Measurements from ENCODE around the gene TPH1. TPM values are rescaled to one million over a fixed set of nuclear protein-coding genes. Genes with fewer than 3 reads are reported as not detected.
A peak's percentile ranks its signal among the peaks of the same experiment; 100 is the strongest.

The TPH1 gene
- total RNA-seq, 4 donors from 2014 or later, result 0.13 to 2.1 (median 0.45) TPM

DNA sequence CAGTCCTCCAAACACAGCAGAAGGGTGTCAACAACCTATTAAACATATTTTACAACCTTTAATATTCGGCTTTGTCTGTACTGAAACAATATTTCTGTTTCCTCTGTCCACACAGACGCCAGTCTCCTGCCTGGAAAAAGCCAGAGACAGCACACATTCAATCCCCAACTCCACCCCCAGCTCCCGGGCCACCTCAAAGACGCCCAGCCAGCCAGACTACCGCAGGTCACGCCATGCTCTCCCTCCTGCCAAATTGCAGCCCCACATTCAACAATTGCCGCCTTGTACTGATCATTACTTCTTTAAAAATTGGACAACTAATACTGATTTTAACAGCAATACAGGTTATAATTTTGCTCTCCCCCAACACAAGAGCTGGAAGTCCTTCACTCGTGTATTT is 34.4 kb downstream of the TPH1 start:
- H3K27ac ChIP-seq, result no peak overlapping the region
- H3K9me3 ChIP-seq, result no peaks in the 10 kb centered on the region
- TF ChIP-seq POLR2A (IDR thresholded peaks at IDR 0.05), result no peak
- TF ChIP-seq, protein P1, sequence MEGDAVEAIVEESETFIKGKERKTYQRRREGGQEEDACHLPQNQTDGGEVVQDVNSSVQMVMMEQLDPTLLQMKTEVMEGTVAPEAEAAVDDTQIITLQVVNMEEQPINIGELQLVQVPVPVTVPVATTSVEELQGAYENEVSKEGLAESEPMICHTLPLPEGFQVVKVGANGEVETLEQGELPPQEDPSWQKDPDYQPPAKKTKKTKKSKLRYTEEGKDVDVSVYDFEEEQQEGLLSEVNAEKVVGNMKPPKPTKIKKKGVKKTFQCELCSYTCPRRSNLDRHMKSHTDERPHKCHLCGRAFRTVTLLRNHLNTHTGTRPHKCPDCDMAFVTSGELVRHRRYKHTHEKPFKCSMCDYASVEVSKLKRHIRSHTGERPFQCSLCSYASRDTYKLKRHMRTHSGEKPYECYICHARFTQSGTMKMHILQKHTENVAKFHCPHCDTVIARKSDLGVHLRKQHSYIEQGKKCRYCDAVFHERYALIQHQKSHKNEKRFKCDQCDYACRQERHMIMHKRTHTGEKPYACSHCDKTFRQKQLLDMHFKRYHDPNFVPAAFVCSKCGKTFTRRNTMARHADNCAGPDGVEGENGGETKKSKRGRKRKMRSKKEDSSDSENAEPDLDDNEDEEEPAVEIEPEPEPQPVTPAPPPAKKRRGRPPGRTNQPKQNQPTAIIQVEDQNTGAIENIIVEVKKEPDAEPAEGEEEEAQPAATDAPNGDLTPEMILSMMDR (IDR thresholded peaks at IDR 0.05), result no peak
- peak overlapping the region in 1 of 3 donors; percentile 68 for H3K4me3 ChIP-seq (replicated peaks in 1 of 3)
- DNase-seq, result no peak
- 85 to 88% methylated on average over 8 of the region's 8 CpGs for WGBS, 2 donors
- intact Hi-C loops (cut with DNase I), result loop anchor here (10.0 kb wide), 1 partner anchor 93 kb away; the partner anchor contains the start of gene SAAL1
- peaks cover 8 to 18% of the 10 kb centered on the region in 2 donors for H3K4me1 ChIP-seq
- H3K36me3 ChIP-seq, result peaks cover 0 to under 1% of the 10 kb centered on the region in 2 donors
- H3K27me3 ChIP-seq, result no peaks in the 10 kb centered on the region

DNA sequence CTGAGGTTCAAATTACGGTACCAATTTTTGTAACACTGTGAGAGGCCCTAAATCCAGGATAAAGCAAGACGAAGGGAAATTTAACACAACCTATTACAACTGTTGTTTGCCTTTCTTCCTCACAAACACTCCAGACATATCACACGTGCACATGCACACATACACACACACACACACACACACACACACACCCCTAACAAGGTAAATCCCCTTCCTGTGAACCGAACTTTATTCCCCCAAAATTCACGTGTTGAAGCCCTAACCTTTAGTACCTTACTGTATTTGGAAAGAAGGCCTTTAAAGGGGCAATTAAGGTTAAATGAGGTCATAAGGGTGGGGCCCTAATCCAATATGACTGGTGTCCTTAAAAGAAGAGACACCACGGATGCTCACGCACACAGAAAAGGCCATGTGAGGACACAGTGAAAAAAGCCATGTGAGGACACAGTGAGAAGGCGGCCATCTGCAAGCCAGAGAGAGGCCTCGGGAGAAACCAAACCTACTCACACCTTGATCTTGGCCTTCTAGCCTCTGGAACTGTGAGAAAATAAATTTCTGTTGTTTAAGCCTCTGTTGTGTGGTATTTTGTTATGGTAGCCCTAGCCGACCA is 35.0 kb downstream of the TPH1 start:
- no peak for DNase-seq
- Histone ChIP-seq H3K36me3 (peaks cover 5 to 6% of the 10 kb centered on the region in 2 donors), H3K9me3 (no peaks in the 10 kb centered on the region), H3K4me3 (replicated peaks in 1 of 3) (no peak overlapping the region), H3K27me3 (no peaks in the 10 kb centered on the region), H3K4me1 (peaks cover 8 to 18% of the 10 kb centered on the region in 2 donors), H3K27ac (no peak overlapping the region)
- 92% methylated on average over 10 of the region's 10 CpGs for WGBS, 2 donors
- intact Hi-C loops (cut with DNase I), result loop anchor here (10.0 kb wide), 1 partner anchor 94 kb away; the partner anchor contains the start of gene SAAL1
- TF ChIP-seq, protein P1 (IDR thresholded peaks at IDR 0.05), result no peak
- no peak for TF ChIP-seq POLR2A (IDR thresholded peaks at IDR 0.05)

DNA sequence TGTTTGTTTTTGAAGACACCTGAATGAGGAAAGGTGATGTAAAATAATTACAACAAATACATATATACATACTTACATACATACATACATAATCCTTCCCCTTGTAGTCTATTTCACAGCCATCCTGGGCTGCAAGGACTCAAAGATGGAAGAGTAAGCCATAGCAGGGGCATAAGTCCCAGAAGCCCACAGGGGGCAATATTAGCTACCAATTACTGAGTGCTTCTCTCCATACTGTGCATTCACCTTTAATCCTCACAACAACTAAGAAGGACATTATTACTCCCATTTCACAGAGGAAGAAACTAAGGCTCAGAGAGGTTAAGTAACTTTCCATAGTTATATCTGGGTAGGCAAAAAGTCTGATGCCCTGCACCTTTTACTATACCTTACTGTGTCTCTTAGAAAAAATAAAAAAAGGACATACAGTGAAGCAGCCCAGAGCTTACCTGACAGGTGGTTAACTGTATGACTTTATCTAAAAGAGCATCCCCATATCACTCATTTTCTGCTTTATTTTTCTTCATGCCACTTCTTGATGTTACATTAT is 35.9 kb downstream of the TPH1 start:
- intact Hi-C loops (cut with DNase I), result loop anchor here (10.0 kb wide), 1 partner anchor 95 kb away; the partner anchor contains the start of gene SAAL1
- Histone ChIP-seq H3K4me3 (replicated peaks in 1 of 3) (no peak overlapping the region), H3K27ac (no peak overlapping the region), H3K9me3 (no peaks in the 10 kb centered on the region), H3K4me1 (peaks cover 8 to 18% of the 10 kb centered on the region in 2 donors), H3K27me3 (no peaks in the 10 kb centered on the region), H3K36me3 (peaks cover 10 to 14% of the 10 kb centered on the region in 2 donors)
- TF ChIP-seq, protein P1 (IDR thresholded peaks at IDR 0.05), result no peak
- no peak for TF ChIP-seq POLR2A (IDR thresholded peaks at IDR 0.05)
- DNase-seq, result no peak

DNA sequence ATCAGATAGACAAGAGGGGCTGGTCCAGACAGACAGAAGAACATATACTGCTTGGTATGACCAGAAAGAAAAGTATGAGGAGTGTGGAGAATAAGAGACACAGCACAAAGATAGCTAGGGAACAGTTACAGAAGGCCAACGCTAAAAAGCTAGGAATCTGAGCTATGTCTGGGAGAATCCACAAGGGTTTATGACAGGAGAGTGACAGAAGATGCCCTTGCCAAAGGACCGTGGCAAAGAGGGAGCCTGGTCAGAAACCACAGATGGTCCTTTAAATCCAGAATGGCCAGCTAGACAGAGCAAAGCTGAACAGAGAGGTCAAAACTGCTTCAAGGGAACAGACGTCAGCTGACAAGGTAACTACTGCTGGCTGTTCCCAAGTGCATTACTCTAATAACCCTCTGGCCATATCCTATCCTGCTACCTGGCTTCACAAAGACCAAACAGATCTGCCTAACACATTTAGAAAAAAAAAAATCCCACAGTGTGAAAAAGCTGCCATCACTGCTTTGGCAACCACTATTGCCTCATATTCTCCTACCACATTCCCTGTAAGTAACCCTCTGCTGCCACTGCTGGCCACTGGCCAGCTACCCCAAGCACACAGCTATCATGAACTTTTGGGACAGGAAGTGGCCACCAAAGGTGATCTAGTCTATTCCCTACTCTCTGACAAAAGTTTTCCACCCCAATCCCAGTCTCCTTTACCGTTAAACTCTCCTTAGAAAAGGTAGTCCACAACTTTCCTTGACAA is 40.5 kb downstream of the TPH1 start:
- WGBS, 2 donors, result 92 to 93% methylated on average over 4 of the region's 4 CpGs
- TF ChIP-seq, protein P1 (IDR thresholded peaks at IDR 0.05), result no peak
- TF ChIP-seq POLR2A (IDR thresholded peaks at IDR 0.05), result no peak
- intact Hi-C loops (cut with DNase I), result no loop called here
- no peaks in the 10 kb centered on the region for H3K27me3 ChIP-seq
- no peak overlapping the region for H3K4me3 ChIP-seq (replicated peaks in 1 of 3)
- H3K36me3 ChIP-seq, result peaks cover 21 to 25% of the 10 kb centered on the region in 2 donors
- no peak for DNase-seq
- no peaks in the 10 kb centered on the region for H3K9me3 ChIP-seq
- no peaks in the 10 kb centered on the region for H3K4me1 ChIP-seq
- H3K27ac ChIP-seq, result no peak overlapping the region

DNA sequence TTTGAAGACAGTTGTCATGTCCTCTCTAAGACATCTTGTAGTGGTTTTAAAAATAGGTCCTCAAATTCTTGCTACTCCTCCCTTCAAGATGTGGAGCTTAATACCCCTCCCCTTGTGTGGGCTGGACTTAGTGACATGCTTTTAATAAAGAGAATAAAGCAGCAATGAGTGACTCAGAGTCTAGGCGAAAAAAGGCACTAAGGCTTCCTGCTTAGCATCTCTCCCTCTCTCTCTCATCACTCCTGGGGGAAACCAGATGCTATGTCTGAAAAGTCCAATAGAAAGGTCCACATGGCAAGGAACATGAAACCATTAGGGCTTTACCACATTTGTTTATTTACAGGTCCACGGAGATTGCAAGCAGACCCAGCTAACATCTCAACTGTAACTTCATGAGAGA is 44.9 kb downstream of the TPH1 start:
- H3K27me3 ChIP-seq, result no peaks in the 10 kb centered on the region
- no peak for DNase-seq
- WGBS, 2 donors, result 79 to 80% methylated on average over 2 of the region's 2 CpGs
- no peak overlapping the region for H3K27ac ChIP-seq
- intact Hi-C loops (cut with DNase I), result no loop called here
- no peak overlapping the region for H3K4me3 ChIP-seq (replicated peaks in 1 of 3)
- TF ChIP-seq, protein P1 (IDR thresholded peaks at IDR 0.05), result no peak
- TF ChIP-seq POLR2A (IDR thresholded peaks at IDR 0.05), result no peak
- no peaks in the 10 kb centered on the region for H3K4me1 ChIP-seq
- H3K9me3 ChIP-seq, result no peaks in the 10 kb centered on the region
- peaks cover 16 to 34% of the 10 kb centered on the region in 2 donors for H3K36me3 ChIP-seq
